Ovary (tissue), 9 donors: ENCODE data around the gene SMARCB1. TPM values are rescaled to one million over a fixed set of nuclear protein-coding genes. Genes with fewer than 3 reads are reported as not detected.

Experiments used
- DNase-seq, 5 donors: peaks; one replicate each; pipeline ENCODE4 v3.0.0-alpha.2; 2019 to 2020
- H3K27ac ChIP-seq, 2 donors: fragments of 200-600 bp; one replicate each; pipeline versions ENCODE4 v1.5.1 to v1.8.0; 2019 to 2022
- H3K27me3 ChIP-seq: fragments of 200-600 bp; one replicate; pipeline ENCODE4 v1.8.0; 2022
- H3K36me3 ChIP-seq: fragments of 200-600 bp; sonication (generic); one replicate; pipeline ENCODE4 v1.5.1; 2019
- H3K4me1 ChIP-seq: one replicate; pipeline ENCODE4 v1.8.1; 2013; ENCODE audit warnings: mild to moderate bottlenecking, moderate library complexity; ENCODE audit not compliant: insufficient read depth
- H3K4me3 ChIP-seq: fragments of 200-600 bp; sonication (generic); one replicate; pipeline ENCODE4 v1.5.1; 2017
- H3K9me3 ChIP-seq, 2 donors: fragments of 200-600 bp in 1 of 2; sonication (generic) in 1 of 2; one replicate each; pipeline versions ENCODE4 v1.5.1 to v1.8.1; 2013 to 2019; ENCODE audit warnings: mild to moderate bottlenecking in 1 of 2, moderate library complexity in 1 of 2
- EP300 ChIP-seq: sonication (generic); formaldehyde crosslinking; IDR thresholded peaks from one replicate; pipeline ENCODE4 v1.6.1; 2017; ENCODE audit warnings: antibody characterized with exemption
- POLR2A ChIP-seq: fragments of 450-650 bp; IDR thresholded peaks from one replicate; pipeline ENCODE4 v1.6.1; 2017; ENCODE audit warnings: antibody characterized with exemption, mild to moderate bottlenecking, moderate library complexity
- WGBS, 3 donors: extraction: QIAGEN DNeasy Blood & Tissue Kit in 1 of 3; methylation state at CpG; one replicate each; pipeline versions ENCODE4 v1.1.5 to v1.1.7; 2013 to 2017; 5-methylcytosine and 5-hydroxymethylcytosine counted together
- intact Hi-C, 4 donors: fragments of 100-400 bp; cut with DNase I; formaldehyde crosslinking; loops; one replicate each; pipeline versions ENCODE4 v1.11.0 to v1.15.1; 2022 to 2023
- polyA plus RNA-seq, 2 donors: library from polyadenylated mRNA; stranded (reverse); fragments of 200-250 nt in 1 of 2; fragments of 350-450 nt in 1 of 2; fragmentation: Illumina TruSeq in 1 of 2; extraction: RNeasy Lipid Tissue Mini Kit (QIAGEN cat#74804) in 1 of 2; gene quantifications; one replicate each; pipeline ENCODE4 v1.2.3, GENCODE V29; 2013 to 2014
- total RNA-seq, 7 donors: library from RNA; depleted of rRNA in 2 of 7; stranded (reverse); fragments of >200 nt in 2 of 7; fragmentation: NEBNext Ultra II Directional in 3 of 7; extraction: Animal tissue kit (Norgen Biotek cat#: 25700) in 3 of 7; gene quantifications; one replicate each; pipeline versions ENCODE4 v1.1.0 to v1.2.4, GENCODE V29; 2016 to 2023
- TF ChIP-seq, protein P1 (sequence below), 3 donors: fragments of 450-650 bp in 2 of 3; fragments of 200-600 bp in 1 of 3; IDR thresholded peaks; one replicate each; pipeline versions ENCODE4 v1.5.1 to v1.8.0; 2016 to 2022; ENCODE audit warnings: antibody characterized with exemption in 3 of 3, mild to moderate bottlenecking in 1 of 3
- donor health status: DM: no; HTN: no; CAD: no; lungs with moderate emphysema.
- donor health status: DM: no; HTN: no; CAD: no.
- donor health status: Bipolar disorder and iron deficiency.
- donor health status: DM: yes; HTN: yes; CAD: no.
- donor health status: DM: no; HTN: no; CAD: no.
- donor health status: DM: yes; HTN: yes; CAD: no.

The SMARCB1 gene
- total and polyA plus RNA-seq, 9 donors: 47.1 to 107 (median 87.0) TPM

DNA sequence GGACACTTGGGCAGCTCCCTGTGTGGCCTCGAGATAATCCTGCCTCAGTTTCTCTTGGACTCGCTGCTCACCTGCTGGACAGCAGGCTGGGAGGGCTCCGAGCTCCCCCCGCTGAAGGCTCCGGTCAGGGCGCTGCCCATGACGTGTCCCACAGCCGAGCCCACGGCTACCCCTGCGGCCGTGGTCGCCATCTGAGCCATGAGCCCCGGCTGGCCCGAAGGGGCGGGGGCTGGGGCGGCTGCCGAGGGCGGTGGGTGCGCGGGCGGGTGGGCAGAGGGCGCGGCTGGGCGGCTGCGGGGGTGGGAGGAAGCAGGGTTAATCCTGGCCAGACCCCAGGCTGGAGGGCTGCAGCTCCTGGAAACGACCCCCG lies 19.5 kb upstream of the SMARCB1 start:
- intact Hi-C loops: loop anchor here (2.0 to 5.0 kb wide), 2 partner anchors 46 to 80 kb away; no protein-coding TSS in a partner anchor
- TF ChIP-seq POLR2A (no peak), EP300 (no peak)
- TF ChIP-seq, protein P1, sequence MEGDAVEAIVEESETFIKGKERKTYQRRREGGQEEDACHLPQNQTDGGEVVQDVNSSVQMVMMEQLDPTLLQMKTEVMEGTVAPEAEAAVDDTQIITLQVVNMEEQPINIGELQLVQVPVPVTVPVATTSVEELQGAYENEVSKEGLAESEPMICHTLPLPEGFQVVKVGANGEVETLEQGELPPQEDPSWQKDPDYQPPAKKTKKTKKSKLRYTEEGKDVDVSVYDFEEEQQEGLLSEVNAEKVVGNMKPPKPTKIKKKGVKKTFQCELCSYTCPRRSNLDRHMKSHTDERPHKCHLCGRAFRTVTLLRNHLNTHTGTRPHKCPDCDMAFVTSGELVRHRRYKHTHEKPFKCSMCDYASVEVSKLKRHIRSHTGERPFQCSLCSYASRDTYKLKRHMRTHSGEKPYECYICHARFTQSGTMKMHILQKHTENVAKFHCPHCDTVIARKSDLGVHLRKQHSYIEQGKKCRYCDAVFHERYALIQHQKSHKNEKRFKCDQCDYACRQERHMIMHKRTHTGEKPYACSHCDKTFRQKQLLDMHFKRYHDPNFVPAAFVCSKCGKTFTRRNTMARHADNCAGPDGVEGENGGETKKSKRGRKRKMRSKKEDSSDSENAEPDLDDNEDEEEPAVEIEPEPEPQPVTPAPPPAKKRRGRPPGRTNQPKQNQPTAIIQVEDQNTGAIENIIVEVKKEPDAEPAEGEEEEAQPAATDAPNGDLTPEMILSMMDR (IDR thresholded peaks at IDR 0.05): no peak
- Histone ChIP-seq H3K4me1 (peaks cover 9% of the 10 kb centered on the region), H3K4me3 (peak overlapping the region; percentile 52), H3K27ac (no peak overlapping the region), H3K36me3 (no peaks in the 10 kb centered on the region), H3K27me3 (no peaks in the 10 kb centered on the region), H3K9me3 (no peaks in the 10 kb centered on the region)
- 7 to 12% (median 11%) methylated on average over 20 to 27 of the region's 27 CpGs for WGBS, 3 donors
- DNase-seq: no peak

DNA sequence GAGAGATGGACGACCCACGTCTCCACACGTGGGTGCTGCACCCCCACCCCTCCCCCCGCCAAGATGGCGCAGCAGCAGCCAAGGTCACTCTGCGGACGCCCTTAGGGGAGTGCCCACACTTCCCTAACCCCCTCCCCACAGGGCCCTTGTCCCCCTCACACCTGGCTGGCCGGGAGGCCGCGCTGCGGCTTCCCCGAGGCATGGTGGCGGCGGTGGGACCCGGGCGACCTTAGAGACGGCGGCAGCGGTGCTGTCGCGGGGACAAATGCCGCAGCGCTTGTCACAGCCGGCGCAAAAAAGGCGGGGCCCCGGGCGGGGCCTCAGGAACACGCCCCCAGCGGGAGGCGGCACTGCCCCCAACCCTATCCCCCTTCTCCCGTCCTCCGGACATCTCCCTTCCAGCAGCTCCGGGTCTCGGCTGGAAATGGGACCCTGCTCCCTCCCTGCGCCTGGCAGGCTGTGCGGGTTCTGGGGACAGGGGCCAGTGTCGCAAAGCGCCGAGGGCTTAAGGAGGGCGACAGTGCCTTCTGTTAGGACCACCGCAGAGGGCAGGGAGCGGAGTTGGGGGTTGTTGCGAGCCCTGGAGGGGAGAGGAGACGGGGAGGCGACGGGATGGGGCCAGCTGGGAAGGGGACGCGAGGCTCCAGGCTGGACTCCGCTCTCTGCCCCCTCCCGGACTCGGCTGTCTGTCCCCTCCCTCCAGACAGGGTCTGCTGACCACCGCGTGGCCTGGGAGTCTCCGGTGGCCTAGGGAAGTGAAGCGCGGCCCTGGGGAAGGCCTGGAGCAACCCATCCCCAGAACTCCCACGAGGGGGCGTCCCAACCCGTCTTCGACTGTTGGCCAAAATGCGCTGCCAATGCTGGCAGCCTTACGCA lies 18.9 kb upstream of the SMARCB1 start, which contains the start of gene CHCHD10:
Gene CHCHD10 (minus strand): TSS at position 300 of the 876 bp plus-strand sequence. CDS start 98 bp downstream, at position 202.
- WGBS, 3 donors: 2 to 3% (median 3%) methylated on average over 33 to 63 of the region's 63 CpGs
- peak within 1 kb of the TSS; percentile 52 for H3K4me3 ChIP-seq
- TF ChIP-seq, protein P1 (IDR thresholded peaks at IDR 0.05): peak; percentile 46 to 84 (median 82)
- no peak for TF ChIP-seq EP300
- TF ChIP-seq POLR2A: no peak
- peak; percentile 80 to 90 (median 84) for DNase-seq
- peaks cover 10% of the 10 kb centered on the region for H3K4me1 ChIP-seq
- H3K9me3 ChIP-seq: no peaks in the 10 kb centered on the region
- H3K27me3 ChIP-seq: no peaks in the 10 kb centered on the region
- H3K36me3 ChIP-seq: no peaks in the 10 kb centered on the region
- intact Hi-C loops: loop anchor here (2.0 to 5.0 kb wide), 2 partner anchors 47 to 79 kb away; no protein-coding TSS in a partner anchor
- H3K27ac ChIP-seq: no peak within 1 kb of the TSS

DNA sequence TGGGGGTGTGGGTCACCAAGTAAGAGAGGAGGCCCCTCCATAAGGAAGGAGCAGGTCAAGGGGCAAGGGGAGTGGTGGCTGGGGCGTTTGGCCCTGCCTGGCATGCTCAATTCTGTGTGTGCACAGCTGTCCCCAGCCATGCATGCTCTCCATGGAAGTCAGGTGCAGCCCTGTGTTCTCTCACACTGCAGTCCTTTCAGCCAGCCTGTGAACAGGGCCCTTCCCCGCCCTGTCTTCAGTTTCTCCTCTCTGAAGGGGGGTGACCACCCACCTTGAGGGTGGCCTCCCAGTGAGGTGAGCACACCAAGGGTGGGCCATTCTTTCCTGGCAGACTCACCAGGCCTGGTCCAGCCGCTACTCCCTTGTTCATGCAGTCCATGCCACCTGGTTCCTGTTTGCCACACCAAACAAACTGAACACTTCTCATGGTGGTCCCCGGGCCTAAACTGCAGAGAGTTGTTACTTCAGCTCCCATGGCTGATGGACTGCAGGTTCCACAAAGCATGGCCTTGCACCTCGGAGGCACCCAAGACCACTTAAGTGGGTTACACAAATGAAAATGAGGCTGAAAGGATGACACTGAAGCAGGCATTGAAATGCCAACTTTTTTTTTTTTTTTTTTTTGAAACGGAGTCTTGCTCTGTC lies 17.3 kb upstream of the SMARCB1 start:
- intact Hi-C loops: loop anchor here (5.0 kb wide), 1 partner anchor 78 kb away; no protein-coding TSS in a partner anchor
- DNase-seq: peak in 1 of 5 donors; percentile 33
- TF ChIP-seq POLR2A: no peak
- TF ChIP-seq EP300: no peak
- TF ChIP-seq, protein P1 (IDR thresholded peaks at IDR 0.05): no peak
- WGBS, 3 donors: 72 to 86% (median 79%) methylated on average over 6 of the region's 6 CpGs
- Histone ChIP-seq H3K9me3 (no peaks in the 10 kb centered on the region), H3K4me1 (peaks cover 13% of the 10 kb centered on the region), H3K27ac (no peak overlapping the region), H3K4me3 (no peak overlapping the region), H3K27me3 (no peaks in the 10 kb centered on the region), H3K36me3 (no peaks in the 10 kb centered on the region)

- H3K4me3 ChIP-seq: peak overlapping the region; percentile 42
- TF ChIP-seq, protein P1 (IDR thresholded peaks at IDR 0.05): no peak
- TF ChIP-seq POLR2A (no peak), EP300 (no peak)
- WGBS, 3 donors: 4 to 13% (median 7%) methylated on average over 6 of the region's 6 CpGs
- H3K36me3 ChIP-seq: no peaks in the 10 kb centered on the region
- intact Hi-C loops: no loop called here
- H3K27me3 ChIP-seq: no peaks in the 10 kb centered on the region
- peak overlapping the region in 1 of 2 donors; percentile 23 for H3K27ac ChIP-seq
- peaks cover 16% of the 10 kb centered on the region for H3K4me1 ChIP-seq
- no peak for DNase-seq
- H3K9me3 ChIP-seq: no peaks in the 10 kb centered on the region
Measured at GRCh38 chr22:23772315-23772648, 14.5 kb upstream of the SMARCB1 start.
